ENCODE measurements around the gene BCL10. TPM values are rescaled to one million over a fixed set of nuclear protein-coding genes. Genes with fewer than 3 reads are reported as not detected.

BCL10 gene
- total RNA-seq, 1 experiment from 2014 or later = 26.1 TPM

DNA sequence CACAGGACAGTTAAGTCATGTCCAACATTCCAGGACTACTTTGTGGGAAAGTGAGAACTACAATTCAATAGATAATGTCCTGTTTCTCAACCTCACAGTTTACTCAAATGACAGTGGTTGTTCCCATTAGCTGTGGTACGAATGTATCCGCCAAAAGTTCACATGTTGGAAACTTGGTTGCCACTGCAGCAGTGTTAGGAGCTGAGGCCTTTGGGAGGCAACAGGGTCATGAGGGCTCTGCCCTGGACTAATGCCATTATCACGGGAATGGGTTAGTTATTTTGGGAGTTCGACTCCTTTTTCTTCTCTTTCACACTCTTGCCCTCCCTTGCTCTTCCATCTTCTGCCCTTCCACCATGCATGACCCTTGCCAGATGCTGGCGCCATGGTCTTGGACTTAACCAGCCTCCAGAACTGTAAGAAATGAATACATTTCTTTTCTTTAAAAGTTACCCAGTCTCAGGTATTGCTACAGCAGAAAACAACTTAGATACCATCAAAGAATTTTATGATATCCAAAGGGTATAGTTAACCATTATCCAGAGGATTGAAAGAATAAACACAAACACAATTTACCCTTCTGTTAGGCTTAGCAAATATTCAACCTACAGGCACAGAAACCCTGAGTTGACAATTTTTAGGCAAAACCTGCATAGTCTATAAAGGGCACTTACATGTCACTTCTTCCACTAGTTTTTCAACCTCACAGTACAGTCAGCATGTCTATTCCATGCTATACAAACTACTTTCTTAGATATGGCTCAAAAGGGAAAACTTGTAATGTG, 7.4 kb downstream of the BCL10 start:
- no peak overlapping the region for H3K9ac ChIP-seq (ENCODE audit: extremely low read depth, insufficient read length, low read length)
- H4K5ac ChIP-seq (ENCODE audit: insufficient read length, low read depth, low read length) = no peak overlapping the region
- no peak overlapping the region for H3K23ac ChIP-seq (ENCODE audit: insufficient read length, low read depth, low read length)
- no peak overlapping the region for H3K18ac ChIP-seq (ENCODE audit: insufficient read length, low read depth, low read length)
- no peak overlapping the region for H3K27ac ChIP-seq (ENCODE audit: insufficient read length, low read depth, low read length)
- no CpG with 5 or more reads among the region's 5 CpGs for WGBS (ENCODE audit: extremely low coverage, insufficient read length, low lambda C conversion rate)
- H3T11ph ChIP-seq (ENCODE audit: low read length) = no peak overlapping the region
- H3K27me3 ChIP-seq (ENCODE audit: insufficient read depth, low read length) = no peaks in the 10 kb centered on the region
- no peak overlapping the region for H2BK5ac ChIP-seq (ENCODE audit: insufficient read length, low read length)
- H3K23me2 ChIP-seq (ENCODE audit: insufficient read length, low read depth, low read length, poor library complexity, severe bottlenecking) = no peaks in the 10 kb centered on the region
- H2AK5ac ChIP-seq (ENCODE audit: insufficient read length, low read length) = no peak overlapping the region
- DNase-seq = no peak
- no peak overlapping the region for H2BK12ac ChIP-seq (ENCODE audit: insufficient read length, low read depth, low read length)
- TF ChIP-seq, protein P1, sequence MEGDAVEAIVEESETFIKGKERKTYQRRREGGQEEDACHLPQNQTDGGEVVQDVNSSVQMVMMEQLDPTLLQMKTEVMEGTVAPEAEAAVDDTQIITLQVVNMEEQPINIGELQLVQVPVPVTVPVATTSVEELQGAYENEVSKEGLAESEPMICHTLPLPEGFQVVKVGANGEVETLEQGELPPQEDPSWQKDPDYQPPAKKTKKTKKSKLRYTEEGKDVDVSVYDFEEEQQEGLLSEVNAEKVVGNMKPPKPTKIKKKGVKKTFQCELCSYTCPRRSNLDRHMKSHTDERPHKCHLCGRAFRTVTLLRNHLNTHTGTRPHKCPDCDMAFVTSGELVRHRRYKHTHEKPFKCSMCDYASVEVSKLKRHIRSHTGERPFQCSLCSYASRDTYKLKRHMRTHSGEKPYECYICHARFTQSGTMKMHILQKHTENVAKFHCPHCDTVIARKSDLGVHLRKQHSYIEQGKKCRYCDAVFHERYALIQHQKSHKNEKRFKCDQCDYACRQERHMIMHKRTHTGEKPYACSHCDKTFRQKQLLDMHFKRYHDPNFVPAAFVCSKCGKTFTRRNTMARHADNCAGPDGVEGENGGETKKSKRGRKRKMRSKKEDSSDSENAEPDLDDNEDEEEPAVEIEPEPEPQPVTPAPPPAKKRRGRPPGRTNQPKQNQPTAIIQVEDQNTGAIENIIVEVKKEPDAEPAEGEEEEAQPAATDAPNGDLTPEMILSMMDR (conservative IDR thresholded peaks at IDR 0.05) = no peak
- no peak overlapping the region for H3K56ac ChIP-seq (ENCODE audit: insufficient read length, low read depth, low read length)
- no peak overlapping the region for H2BK15ac ChIP-seq (ENCODE audit: low read depth, low read length)
- peaks cover under 1% of the 10 kb centered on the region; the same call in 1 of the 2 replicates for H3K79me2 ChIP-seq (ENCODE audit: insufficient read depth, low read length)
- no peak overlapping the region for H3K14ac ChIP-seq (ENCODE audit: insufficient read depth, low read length)
- H3K27me3 Mint-ChIP-seq (ENCODE audit: low read depth) = no peaks in the 10 kb centered on the region
- no peaks in the 10 kb centered on the region for H3K9me3 Mint-ChIP-seq
- no peak overlapping the region for H4K8ac ChIP-seq (replicated peaks; ENCODE audit: insufficient read length, low read depth, low read length)
- H3K79me1 ChIP-seq (ENCODE audit: insufficient read depth, low read depth, low read length, poor library complexity, severe bottlenecking) = no peaks in the 10 kb centered on the region
- no peak overlapping the region for H4K91ac ChIP-seq (ENCODE audit: insufficient read length, low read depth, low read length)
- H3K4me1 ChIP-seq (ENCODE audit: insufficient read depth, low read length) = no peaks in the 10 kb centered on the region
- H2BK120ac ChIP-seq (ENCODE audit: low read depth, low read length, poor library complexity, severe bottlenecking) = no peak overlapping the region
- H2BK20ac ChIP-seq (ENCODE audit: low read depth, low read length, poor library complexity, severe bottlenecking) = no peak overlapping the region
- no peak overlapping the region for H3K4me3 Mint-ChIP-seq
- H3K36me3 Mint-ChIP-seq (ENCODE audit: insufficient read depth in 1 of 3, low read depth in 3 of 3) = peaks cover 16 to 64% (median 50%) of the 10 kb centered on the region in 3 experiments
- no peaks in the 10 kb centered on the region for H3K4me1 Mint-ChIP-seq
- H4K20me1 ChIP-seq (ENCODE audit: control insufficient read depth, insufficient read depth, insufficient read length) = no peaks in the 10 kb centered on the region
- no peak overlapping the region for H3K27ac Mint-ChIP-seq
- H2AFZ ChIP-seq (ENCODE audit: low read length) = no peak overlapping the region
- H3K9me3 ChIP-seq (ENCODE audit: control insufficient read depth, low read depth, low read length) = no peaks in the 10 kb centered on the region
- no peak overlapping the region for H3K4ac ChIP-seq (ENCODE audit: low read depth, low read length)
- no peak overlapping the region for H3K4me2 ChIP-seq (ENCODE audit: insufficient read depth, insufficient read length, low read length)

Measured in H9 (cell line).